SK-N-SH (cell line): ENCODE results near the gene TNFRSF19. TPM values are rescaled to one million over a fixed set of nuclear protein-coding genes. Genes with fewer than 3 reads are reported as not detected.

Experiments used
- CTCF ChIA-PET: fragments of 300-600, 350-600 bp; formaldehyde crosslinking; extraction: SDS; loops from one replicate; lab custom pipeline; 2021; lab: Yijun Ruan, JAX
- POLR2A ChIA-PET: fragments of 350-600 bp; sonication (Branson Sonifier 250); formaldehyde crosslinking; extraction: SDS; loops from one replicate; lab custom pipeline; 2020; ENCODE audit warnings: antibody characterized with exemption, inconsistent platforms; lab: Yijun Ruan, JAX
- DNase-seq: peaks from one replicate; pipeline ENCODE4 v3.0.0; 2012
- H2AFZ ChIP-seq: fragments of 200-600 bp; sonication (generic); 2 replicates; pipeline ENCODE4 v1.8.1; 2016; ENCODE audit warnings: antibody characterized with exemption, mild to moderate bottlenecking, low read depth
- H3F3A ChIP-seq: fragments of 200-600 bp; sonication (generic); replicated peaks from 2 replicates; pipeline ENCODE3; 2016; ENCODE audit warnings: antibody characterized with exemption, mild to moderate bottlenecking; ENCODE audit not compliant: insufficient read depth
- H3K27ac ChIP-seq, 2 experiments: fragments of 200-500 bp in 1 of 2; fragments of 200-600 bp in 1 of 2; sonication (Bioruptor generic) in 1 of 2; sonication (generic), shearing (Covaris generic) in 1 of 2; 2 replicates each; pipeline versions ENCODE4 v1.5.1 to v1.6.1; 2014 to 2016; ENCODE audit warnings: low read depth in 2 of 2, inconsistent platforms in 1 of 2, low read length in 1 of 2, mild to moderate bottlenecking in 1 of 2, mixed read lengths in 1 of 2
- H3K27me3 ChIP-seq: fragments of 200-600 bp; sonication (generic), shearing (Covaris generic); 2 replicates; pipeline ENCODE4 v1.6.1; 2016; ENCODE audit warnings: mixed run types; ENCODE audit not compliant: insufficient read depth
- H3K36me3 ChIP-seq, 2 experiments: fragments of 200-500 bp in 1 of 2; fragments of 200-600 bp in 1 of 2; sonication (Bioruptor generic) in 1 of 2; sonication (generic) in 1 of 2; replicated peaks in 1 of 2; 2 replicates each; pipeline versions ENCODE3 to v1.5.1; 2014 to 2016; ENCODE audit warnings: low read length in 1 of 2, mild to moderate bottlenecking in 1 of 2; ENCODE audit not compliant: insufficient read depth in 2 of 2, control insufficient read depth in 1 of 2
- H3K4me1 ChIP-seq, 2 experiments: fragments of 200-500 bp in 1 of 2; fragments of 200-600 bp in 1 of 2; sonication (Bioruptor generic) in 1 of 2; sonication (generic), shearing (Covaris generic) in 1 of 2; 2 replicates each; pipeline versions ENCODE4 v1.5.1 to v1.6.1; 2014 to 2016; ENCODE audit warnings: low read depth in 1 of 2, low read length in 1 of 2, mixed run types in 1 of 2; ENCODE audit not compliant: insufficient read depth in 2 of 2, control insufficient read depth in 1 of 2
- H3K4me2 ChIP-seq: fragments of 200-600 bp; sonication (generic), shearing (Covaris generic); 2 replicates; pipeline ENCODE4 v1.6.1; 2017; ENCODE audit warnings: mixed run types
- H3K4me3 ChIP-seq, 2 experiments: fragments of 200-500 bp in 1 of 2; fragments of 200-600 bp in 1 of 2; sonication (Bioruptor generic) in 1 of 2; sonication (generic), shearing (Covaris generic) in 1 of 2; 2 replicates each; pipeline versions ENCODE4 v1.5.1 to v1.8.1; 2014 to 2016; ENCODE audit warnings: low read depth in 2 of 2, inconsistent platforms in 1 of 2, low read length in 1 of 2, mild to moderate bottlenecking in 1 of 2, mixed read lengths in 1 of 2, moderate library complexity in 1 of 2
- H3K79me2 ChIP-seq: fragments of 200-600 bp; sonication (generic); 2 replicates; pipeline ENCODE4 v1.8.1; 2017; ENCODE audit warnings: mild to moderate bottlenecking; ENCODE audit not compliant: insufficient read depth
- H3K9ac ChIP-seq: fragments of 200-600 bp; sonication (generic); 2 replicates; pipeline ENCODE4 v1.6.1; 2017; ENCODE audit warnings: mixed run types
- H3K9me2 ChIP-seq: fragments of 200-600 bp; sonication (generic); 2 replicates; pipeline ENCODE4 v1.6.1; 2017; ENCODE audit warnings: mixed run types
- H3K9me3 ChIP-seq: fragments of 200-600 bp; sonication (generic); 2 replicates; pipeline ENCODE4 v1.6.1; 2017; ENCODE audit warnings: mixed run types, mild to moderate bottlenecking, moderate library complexity
- H4K20me1 ChIP-seq: fragments of 200-600 bp; sonication (generic); 2 replicates; pipeline ENCODE4 v1.6.1; 2017; ENCODE audit warnings: mild to moderate bottlenecking, mixed run types; ENCODE audit not compliant: insufficient read depth
- EP300 ChIP-seq, 2 experiments: IDR thresholded peaks; 2 replicates each; pipeline versions ENCODE4 v1.4.0 to v1.6.1; 2012; ENCODE audit warnings: borderline replicate concordance in 1 of 2, low read depth in 1 of 2, low read length in 1 of 2
- EZH2phosphoT487 ChIP-seq: fragments of 200-600 bp; sonication (generic); IDR thresholded peaks from 2 replicates; pipeline ENCODE4 v1.6.1; 2017; ENCODE audit warnings: low read depth, mixed run types, mild to moderate bottlenecking, antibody characterized with exemption, moderate library complexity, borderline replicate concordance
- FOXJ3 ChIP-seq: sonication (generic); formaldehyde crosslinking; IDR thresholded peaks from 2 replicates; pipeline ENCODE4 v1.5.1; 2020; ENCODE audit warnings: mild to moderate bottlenecking, missing genetic modification reagents
- FOXM1 ChIP-seq: IDR thresholded peaks from 2 replicates; pipeline ENCODE4 v1.4.0; 2012; ENCODE audit warnings: low read depth, mild to moderate bottlenecking
- GABPA ChIP-seq: IDR thresholded peaks from 2 replicates; pipeline ENCODE4 v1.4.0; 2012; ENCODE audit warnings: low read depth, mild to moderate bottlenecking
- GATA2 ChIP-seq: sonication (generic); formaldehyde crosslinking; IDR thresholded peaks from 2 replicates; pipeline ENCODE4 v1.5.0; 2020; ENCODE audit warnings: mild to moderate bottlenecking, missing genetic modification reagents
- MAX ChIP-seq: IDR thresholded peaks from 2 replicates; pipeline ENCODE4 v1.4.0; 2012; ENCODE audit warnings: low read depth
- NFIC ChIP-seq: IDR thresholded peaks from 2 replicates; pipeline ENCODE4 v1.4.0; 2012; ENCODE audit warnings: borderline replicate concordance
- NRF1 ChIP-seq: IDR thresholded peaks from 2 replicates; pipeline ENCODE4 v1.6.1; 2012; ENCODE audit warnings: low read depth, mild to moderate bottlenecking, low read length
- RCOR1 ChIP-seq: fragments of 150-350 bp; IDR thresholded peaks from 2 replicates; pipeline ENCODE4 v1.6.1; 2017; ENCODE audit warnings: antibody characterized with exemption, low read length
- SIN3A ChIP-seq: IDR thresholded peaks from 2 replicates; pipeline ENCODE4 v1.6.1; 2012; ENCODE audit warnings: low read depth, mild to moderate bottlenecking, low read length, moderate library complexity, borderline replicate concordance
- TEAD4 ChIP-seq: IDR thresholded peaks from 2 replicates; pipeline ENCODE4 v1.4.0; 2012; ENCODE audit warnings: mild to moderate bottlenecking, borderline replicate concordance; ENCODE audit not compliant: insufficient read depth
- WGBS: methylation state at CpG from one replicate; pipeline ENCODE4 v1.1.6; 2017; ENCODE audit warnings: low lambda C conversion rate; 5-methylcytosine and 5-hydroxymethylcytosine counted together
- polyA plus RNA-seq, 3 experiments: library from polyadenylated mRNA; depleted of rRNA; stranded (reverse); fragments of >200 nt; gene quantifications; 2 replicates each; pipeline ENCODE4 v1.2.3, GENCODE V29; 2012
- TF ChIP-seq, protein P1 (sequence below): fragments of 200-600 bp; sonication (generic); IDR thresholded peaks from 2 replicates; pipeline ENCODE4 v1.6.1; 2017; ENCODE audit warnings: antibody characterized with exemption, mild to moderate bottlenecking, moderate library complexity
- TF ChIP-seq, protein P2 (sequence below): fragments of 150-350 bp; IDR thresholded peaks from 2 replicates; pipeline ENCODE4 v1.6.1; 2016; ENCODE audit warnings: mild to moderate bottlenecking, low read depth, low read length
- TF ChIP-seq, protein P3 (sequence below): IDR thresholded peaks from 2 replicates; pipeline ENCODE4 v1.4.0; 2012; ENCODE audit warnings: low read depth, borderline replicate concordance
- TF ChIP-seq, protein P4 (sequence below): IDR thresholded peaks from 2 replicates; pipeline ENCODE4; 2012

The TNFRSF19 gene
- polyA plus RNA-seq, 1 of the 3 experiments (the other 2 are of a cell fraction): 4.6 TPM

- H3K9ac ChIP-seq: no peak overlapping the region
- H3K4me3 ChIP-seq: no peak overlapping the region
- H3K27me3 ChIP-seq: no peaks in the 10 kb centered on the region
- peaks cover 0 to 19% of the 10 kb centered on the region in 2 experiments for H3K36me3 ChIP-seq
- H2AFZ ChIP-seq: no peak overlapping the region
- no peak overlapping the region for H3K27ac ChIP-seq
- DNase-seq: no peak
- no peaks in the 10 kb centered on the region for H3F3A ChIP-seq
- no peaks in the 10 kb centered on the region for H3K9me2 ChIP-seq
- no peaks in the 10 kb centered on the region for H3K79me2 ChIP-seq
- CTCF ChIA-PET: interaction anchor here (0.9 kb wide), 1 partner anchor 22 kb away, joined by 4 read pairs; no protein-coding TSS in a partner anchor
- no peak for TF ChIP-seq SIN3A
- TF ChIP-seq NRF1: no peak
- no peak for TF ChIP-seq FOXM1
- TF ChIP-seq, protein P1, sequence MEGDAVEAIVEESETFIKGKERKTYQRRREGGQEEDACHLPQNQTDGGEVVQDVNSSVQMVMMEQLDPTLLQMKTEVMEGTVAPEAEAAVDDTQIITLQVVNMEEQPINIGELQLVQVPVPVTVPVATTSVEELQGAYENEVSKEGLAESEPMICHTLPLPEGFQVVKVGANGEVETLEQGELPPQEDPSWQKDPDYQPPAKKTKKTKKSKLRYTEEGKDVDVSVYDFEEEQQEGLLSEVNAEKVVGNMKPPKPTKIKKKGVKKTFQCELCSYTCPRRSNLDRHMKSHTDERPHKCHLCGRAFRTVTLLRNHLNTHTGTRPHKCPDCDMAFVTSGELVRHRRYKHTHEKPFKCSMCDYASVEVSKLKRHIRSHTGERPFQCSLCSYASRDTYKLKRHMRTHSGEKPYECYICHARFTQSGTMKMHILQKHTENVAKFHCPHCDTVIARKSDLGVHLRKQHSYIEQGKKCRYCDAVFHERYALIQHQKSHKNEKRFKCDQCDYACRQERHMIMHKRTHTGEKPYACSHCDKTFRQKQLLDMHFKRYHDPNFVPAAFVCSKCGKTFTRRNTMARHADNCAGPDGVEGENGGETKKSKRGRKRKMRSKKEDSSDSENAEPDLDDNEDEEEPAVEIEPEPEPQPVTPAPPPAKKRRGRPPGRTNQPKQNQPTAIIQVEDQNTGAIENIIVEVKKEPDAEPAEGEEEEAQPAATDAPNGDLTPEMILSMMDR: no peak
- TF ChIP-seq RCOR1: no peak
- TF ChIP-seq, protein P2, sequence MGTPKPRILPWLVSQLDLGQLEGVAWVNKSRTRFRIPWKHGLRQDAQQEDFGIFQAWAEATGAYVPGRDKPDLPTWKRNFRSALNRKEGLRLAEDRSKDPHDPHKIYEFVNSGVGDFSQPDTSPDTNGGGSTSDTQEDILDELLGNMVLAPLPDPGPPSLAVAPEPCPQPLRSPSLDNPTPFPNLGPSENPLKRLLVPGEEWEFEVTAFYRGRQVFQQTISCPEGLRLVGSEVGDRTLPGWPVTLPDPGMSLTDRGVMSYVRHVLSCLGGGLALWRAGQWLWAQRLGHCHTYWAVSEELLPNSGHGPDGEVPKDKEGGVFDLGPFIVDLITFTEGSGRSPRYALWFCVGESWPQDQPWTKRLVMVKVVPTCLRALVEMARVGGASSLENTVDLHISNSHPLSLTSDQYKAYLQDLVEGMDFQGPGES: no peak
- no peak for TF ChIP-seq TEAD4
- no peaks in the 10 kb centered on the region for H4K20me1 ChIP-seq
- no peaks in the 10 kb centered on the region for H3K4me1 ChIP-seq
- no peaks in the 10 kb centered on the region for H3K9me3 ChIP-seq
- H3K4me2 ChIP-seq: no peak overlapping the region
- POLR2A ChIA-PET: no interaction called here
Measured at GRCh38 chr13:23600534-23600933, 30.3 kb downstream of the TNFRSF19 start.

GRCh38 chr13:23605831-23606230 lies 35.6 kb downstream of the TNFRSF19 start:
- peaks cover 13 to 23% of the 10 kb centered on the region in 2 experiments; a peak in 3 of 4 replicates for H3K4me1 ChIP-seq
- no peaks in the 10 kb centered on the region for H3K79me2 ChIP-seq
- no peaks in the 10 kb centered on the region for H3K9me3 ChIP-seq
- no peaks in the 10 kb centered on the region for H3F3A ChIP-seq
- no peaks in the 10 kb centered on the region for H3K9me2 ChIP-seq
- POLR2A ChIA-PET: no interaction called here
- DNase-seq: no peak
- H3K9ac ChIP-seq: no peak overlapping the region
- TF ChIP-seq FOXJ3 (CRISPR knock-in tag): no peak
- H3K36me3 ChIP-seq: peaks cover 0 to 8% of the 10 kb centered on the region in 2 experiments
- 100% methylated on average over 3 of the region's 3 CpGs for WGBS
- no peak overlapping the region for H2AFZ ChIP-seq
- no peaks in the 10 kb centered on the region for H3K27me3 ChIP-seq
- no peak overlapping the region for H3K4me3 ChIP-seq
- CTCF ChIA-PET: interaction anchor here (1.0 kb wide), 1 partner anchor 27 kb away, joined by 3 read pairs; no protein-coding TSS in a partner anchor
- H4K20me1 ChIP-seq: no peaks in the 10 kb centered on the region
- no peak overlapping the region for H3K4me2 ChIP-seq
- no peak overlapping the region for H3K27ac ChIP-seq

DNA sequence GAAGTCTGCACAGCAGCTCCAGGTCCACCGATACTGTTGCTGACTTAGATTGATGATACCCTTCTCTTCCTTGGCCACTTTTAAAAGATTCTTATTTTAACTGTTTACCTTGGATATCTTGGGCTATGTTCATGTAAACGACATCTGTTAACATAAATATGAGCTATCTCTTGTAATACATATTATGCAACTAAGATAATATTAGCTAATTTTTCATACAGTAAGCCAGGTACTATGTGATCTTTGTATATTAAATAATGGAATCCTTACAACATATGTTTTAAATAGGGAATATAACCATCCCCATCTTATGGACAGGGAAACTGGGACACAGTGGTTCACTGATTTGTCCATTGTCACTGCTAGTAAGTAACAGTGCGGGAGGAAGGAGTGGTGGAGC lies 37.9 kb downstream of the TNFRSF19 start:
- 88% methylated on average over 3 of the region's 3 CpGs for WGBS
- Histone ChIP-seq H3K4me1 (peaks cover 13 to 23% of the 10 kb centered on the region in 2 experiments; a peak in 3 of 4 replicates), H3K79me2 (no peaks in the 10 kb centered on the region), H3K9me3 (no peaks in the 10 kb centered on the region), H3K9ac (no peak overlapping the region), H3K4me2 (no peak overlapping the region), H3K36me3 (peaks cover 0 to 7% of the 10 kb centered on the region in 2 experiments), H3K9me2 (no peaks in the 10 kb centered on the region), H4K20me1 (no peaks in the 10 kb centered on the region), H2AFZ (no peak overlapping the region), H3K4me3 (no peak overlapping the region), H3K27me3 (no peaks in the 10 kb centered on the region), H3F3A (no peaks in the 10 kb centered on the region), H3K27ac (peak overlapping the region in 1 of 2 experiments; percentile 96; a peak in 2 of 4 replicates)
- ChIA-PET POLR2A (interaction anchor here (1.1 to 1.4 kb wide), 3 partner anchors 29 to 140 kb away, joined by 3 to 7 read pairs (median 3); no protein-coding TSS in a partner anchor), CTCF (interaction anchor here (1.3 kb wide), 1 partner anchor 141 kb away, joined by 3 read pairs; no protein-coding TSS in a partner anchor)
- DNase-seq: no peak
- TF ChIP-seq TEAD4 (no peak), MAX (no peak), FOXM1 (no peak), EP300 (IDR thresholded peaks at IDR 0.05; ENCODE audit: borderline replicate concordance in 1 of 2, low read depth in 1 of 2, low read length in 1 of 2) (no peak), EZH2phosphoT487 (no peak), NFIC (no peak), GABPA (no peak), GATA2 (CRISPR knock-in tag) (no peak)
- TF ChIP-seq, protein P3, sequence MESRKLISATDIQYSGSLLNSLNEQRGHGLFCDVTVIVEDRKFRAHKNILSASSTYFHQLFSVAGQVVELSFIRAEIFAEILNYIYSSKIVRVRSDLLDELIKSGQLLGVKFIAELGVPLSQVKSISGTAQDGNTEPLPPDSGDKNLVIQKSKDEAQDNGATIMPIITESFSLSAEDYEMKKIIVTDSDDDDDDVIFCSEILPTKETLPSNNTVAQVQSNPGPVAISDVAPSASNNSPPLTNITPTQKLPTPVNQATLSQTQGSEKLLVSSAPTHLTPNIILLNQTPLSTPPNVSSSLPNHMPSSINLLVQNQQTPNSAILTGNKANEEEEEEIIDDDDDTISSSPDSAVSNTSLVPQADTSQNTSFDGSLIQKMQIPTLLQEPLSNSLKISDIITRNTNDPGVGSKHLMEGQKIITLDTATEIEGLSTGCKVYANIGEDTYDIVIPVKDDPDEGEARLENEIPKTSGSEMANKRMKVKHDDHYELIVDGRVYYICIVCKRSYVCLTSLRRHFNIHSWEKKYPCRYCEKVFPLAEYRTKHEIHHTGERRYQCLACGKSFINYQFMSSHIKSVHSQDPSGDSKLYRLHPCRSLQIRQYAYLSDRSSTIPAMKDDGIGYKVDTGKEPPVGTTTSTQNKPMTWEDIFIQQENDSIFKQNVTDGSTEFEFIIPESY: no peak
- TF ChIP-seq, protein P4, sequence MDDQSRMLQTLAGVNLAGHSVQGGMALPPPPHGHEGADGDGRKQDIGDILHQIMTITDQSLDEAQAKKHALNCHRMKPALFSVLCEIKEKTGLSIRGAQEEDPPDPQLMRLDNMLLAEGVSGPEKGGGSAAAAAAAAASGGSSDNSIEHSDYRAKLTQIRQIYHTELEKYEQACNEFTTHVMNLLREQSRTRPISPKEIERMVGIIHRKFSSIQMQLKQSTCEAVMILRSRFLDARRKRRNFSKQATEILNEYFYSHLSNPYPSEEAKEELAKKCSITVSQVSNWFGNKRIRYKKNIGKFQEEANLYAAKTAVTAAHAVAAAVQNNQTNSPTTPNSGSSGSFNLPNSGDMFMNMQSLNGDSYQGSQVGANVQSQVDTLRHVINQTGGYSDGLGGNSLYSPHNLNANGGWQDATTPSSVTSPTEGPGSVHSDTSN: no peak
